Stimulated activated CD4-positive, alpha-beta T cell treated with anti-CD3 and anti-CD28 coated beads, Interleukin-2, amount 100 ng/mL, for 24 hours (primary cell): ENCODE results near the gene ARFGAP1.

ENCODE experiments used
- DNase-seq, 2 donors: peaks; one replicate each; pipeline ENCODE4 v3.0.0-alpha.2; 2020

The ARFGAP1 gene

DNA sequence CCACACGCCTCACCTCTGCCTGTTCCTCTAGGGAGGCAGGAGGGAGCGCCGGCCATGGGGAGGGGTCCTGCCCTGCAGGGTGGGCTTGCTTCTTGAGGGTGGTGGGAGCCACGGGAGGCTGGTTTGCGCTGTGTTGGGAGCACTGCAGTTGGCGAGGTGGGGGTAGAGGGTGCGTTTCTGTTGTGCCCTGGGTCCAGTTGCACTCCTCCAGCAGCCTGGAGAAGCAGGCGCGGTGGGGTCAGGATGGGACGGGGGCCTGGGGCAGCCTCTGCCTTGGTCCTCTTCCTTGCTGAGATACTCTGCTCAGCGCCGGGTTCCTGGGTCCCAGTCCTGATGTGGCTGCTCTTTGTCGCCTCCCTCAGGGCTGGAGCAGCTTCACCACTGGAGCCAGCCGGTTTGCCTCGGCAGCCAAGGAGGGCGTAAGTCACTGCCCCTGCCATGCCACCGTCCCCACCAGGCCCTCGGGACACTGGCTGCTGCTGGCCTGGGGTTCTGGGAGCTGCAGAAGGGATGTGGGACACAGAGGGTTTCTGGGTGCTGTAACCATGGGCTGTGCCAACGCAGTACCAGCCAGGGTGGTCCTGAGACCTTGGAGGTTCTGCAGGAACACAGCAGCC, 8.4 kb downstream of the ARFGAP1 start:
- no peak for DNase-seq

DNA sequence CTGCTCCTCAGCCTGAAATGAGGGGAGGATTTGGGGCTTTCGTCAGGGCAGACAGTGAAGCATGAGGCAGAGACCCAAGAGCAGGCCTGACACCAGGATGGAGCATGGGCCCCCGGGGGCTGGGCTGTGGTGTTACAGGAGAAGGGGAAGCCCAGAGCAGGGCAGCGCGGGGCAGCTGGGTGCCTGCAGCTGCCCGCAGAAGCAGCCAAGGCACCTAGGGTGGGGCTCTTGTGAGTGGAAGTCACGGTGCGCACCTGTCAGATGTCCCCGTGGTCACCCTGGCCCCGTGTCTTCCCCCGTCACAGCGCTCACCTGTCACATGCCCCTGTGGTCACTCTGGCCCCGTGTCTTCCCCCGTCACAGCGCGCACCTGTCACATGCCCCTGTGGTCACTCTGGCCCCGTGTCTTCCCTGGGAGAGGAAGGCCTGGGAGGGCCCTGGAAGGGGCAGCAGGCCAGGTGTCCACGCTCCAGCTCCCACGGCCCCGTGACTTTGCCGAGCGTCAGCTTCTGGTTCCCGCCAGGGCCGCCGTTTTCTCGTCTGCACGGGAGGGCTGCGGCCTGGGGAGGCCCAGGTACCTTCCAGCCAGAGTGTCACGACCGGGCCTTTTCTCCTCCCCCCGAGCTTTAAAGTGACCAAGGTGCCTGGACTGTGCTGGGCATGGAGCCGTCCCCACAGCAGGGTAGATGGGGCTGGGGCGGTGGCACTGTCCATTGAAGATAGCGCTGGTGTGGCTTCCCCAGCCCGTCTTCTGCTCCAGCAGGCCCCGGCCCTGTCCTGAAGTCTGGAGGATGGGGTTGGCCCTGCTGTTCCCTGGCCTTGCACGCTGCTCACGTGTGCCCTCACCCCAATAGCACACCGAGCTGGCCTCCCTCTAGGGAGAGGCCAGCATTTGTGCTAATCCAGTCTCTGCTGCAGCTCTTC, 9.4 kb downstream of the ARFGAP1 start:
- DNase-seq, result no peak

DNA sequence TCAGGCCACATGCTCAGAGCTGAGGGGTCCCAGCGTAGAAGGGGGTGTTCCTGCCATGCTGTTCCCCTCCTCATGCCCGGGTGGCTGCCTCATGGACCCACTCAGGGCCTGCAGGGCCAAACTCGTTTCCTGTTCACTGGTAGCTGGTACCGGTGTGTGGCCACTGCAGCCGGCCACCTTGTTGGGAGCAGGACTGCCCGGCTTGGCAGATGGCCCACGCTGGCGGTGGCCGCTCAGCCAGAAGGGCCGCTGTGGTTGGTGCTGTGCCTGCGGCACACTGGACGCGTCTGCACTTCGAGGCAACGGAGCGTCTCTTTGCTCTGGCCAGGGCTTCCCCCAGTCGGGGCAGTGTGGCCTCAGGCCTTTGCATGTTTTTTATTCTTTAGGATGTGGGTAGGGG, 10.3 kb downstream of the ARFGAP1 start:
- no peak for DNase-seq

DNA sequence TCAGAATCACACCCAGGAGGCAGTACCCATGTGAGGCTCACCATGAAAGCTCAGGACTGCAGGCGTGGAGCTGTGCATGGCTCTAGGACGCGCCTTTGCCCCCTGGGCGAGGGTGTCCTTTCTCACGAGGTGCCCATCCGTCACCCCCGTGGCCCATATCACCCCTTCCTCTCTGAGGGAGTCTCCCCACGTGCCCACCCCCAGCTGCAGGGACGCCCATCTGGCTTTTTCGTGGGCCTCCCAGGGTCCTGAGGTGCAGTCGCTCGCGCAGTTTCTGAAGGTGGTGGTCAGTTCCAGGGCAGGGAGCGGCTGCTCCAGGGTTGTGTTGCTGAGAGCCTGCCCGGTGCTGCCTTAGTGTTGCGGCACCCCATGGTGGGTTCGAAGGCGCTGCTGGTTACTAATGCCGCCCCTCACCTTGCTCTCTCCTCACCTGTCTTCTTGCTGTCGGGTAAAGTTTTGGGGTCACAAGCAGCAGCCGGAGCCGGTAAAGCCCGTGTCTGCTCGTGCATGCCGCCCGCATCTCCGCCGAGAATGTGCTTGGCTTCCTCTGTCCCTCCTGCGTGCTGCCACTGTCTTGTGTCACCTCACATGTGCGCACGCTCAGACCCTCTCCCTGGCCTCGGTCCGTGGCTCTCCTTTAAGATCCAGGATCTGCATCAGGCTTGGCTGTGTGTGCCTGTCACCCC, 10.9 kb downstream of the ARFGAP1 start:
- no peak for DNase-seq

DNA sequence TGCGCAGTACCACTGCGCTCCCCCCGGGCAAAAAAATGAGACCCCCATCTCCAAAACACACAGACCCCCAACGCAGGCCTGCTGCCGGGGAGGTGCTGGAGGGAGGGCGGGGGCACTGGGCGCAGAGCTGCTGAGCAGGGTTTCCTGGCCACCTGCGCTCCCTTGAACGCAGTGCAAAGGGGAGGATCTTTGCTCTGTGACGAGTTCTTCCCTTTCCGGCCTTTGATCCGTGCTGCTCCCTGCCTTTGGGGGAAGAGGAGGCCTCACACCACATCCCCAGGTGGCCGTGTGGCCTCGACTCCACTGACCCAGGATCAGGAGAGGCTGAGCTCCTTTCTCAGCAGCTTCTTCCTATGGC, 11.4 kb downstream of the ARFGAP1 start:
- no peak for DNase-seq

DNA sequence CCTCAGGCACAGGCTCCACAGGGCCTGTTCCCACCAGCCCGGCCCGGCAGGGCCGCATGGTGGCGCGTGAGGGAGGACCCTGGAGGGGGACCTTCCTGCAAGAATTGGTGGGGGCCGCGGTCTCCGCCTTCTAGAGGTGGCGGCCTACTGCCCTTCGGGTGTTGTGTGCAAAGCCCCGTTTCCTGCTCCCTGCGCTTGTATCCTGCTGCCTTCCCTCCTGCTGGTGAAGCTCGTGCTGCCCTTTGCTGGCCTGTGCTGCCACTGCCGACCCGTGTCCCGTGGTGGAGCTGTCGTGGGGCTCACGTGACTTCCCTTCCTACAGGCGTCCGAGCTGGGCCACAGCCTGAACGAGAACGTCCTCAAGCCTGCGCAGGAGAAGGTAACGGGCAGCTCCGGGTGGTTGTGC, 11.9 kb downstream of the ARFGAP1 start:
- no peak for DNase-seq

DNA sequence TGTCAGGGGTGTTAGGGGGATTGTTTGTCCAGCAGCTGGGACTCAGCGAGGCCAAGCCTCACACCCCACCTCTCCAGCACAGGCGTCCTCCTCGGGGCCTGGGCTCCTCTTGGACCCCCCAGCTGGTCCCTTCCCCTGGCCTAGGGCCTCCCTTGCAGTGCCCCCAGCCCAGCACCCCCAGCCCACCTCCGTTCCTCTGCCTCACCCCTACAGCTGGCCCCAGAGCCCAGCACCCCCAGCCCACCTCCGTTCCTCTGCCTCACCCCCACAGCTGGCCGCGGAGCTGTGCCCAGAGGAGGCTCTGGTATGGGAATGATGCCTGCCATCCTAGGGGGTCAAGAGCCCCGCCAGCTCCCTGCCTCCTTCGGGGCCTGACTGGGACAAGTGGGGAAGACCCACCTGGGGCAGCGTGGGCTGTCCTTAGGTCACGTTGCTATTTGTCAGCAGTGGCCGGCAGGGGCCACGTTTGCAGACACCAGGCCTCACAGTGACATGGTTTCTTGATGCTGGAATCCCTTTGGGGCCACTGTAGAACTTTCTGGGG, 12.4 kb downstream of the ARFGAP1 start:
- DNase-seq, result no peak

DNA sequence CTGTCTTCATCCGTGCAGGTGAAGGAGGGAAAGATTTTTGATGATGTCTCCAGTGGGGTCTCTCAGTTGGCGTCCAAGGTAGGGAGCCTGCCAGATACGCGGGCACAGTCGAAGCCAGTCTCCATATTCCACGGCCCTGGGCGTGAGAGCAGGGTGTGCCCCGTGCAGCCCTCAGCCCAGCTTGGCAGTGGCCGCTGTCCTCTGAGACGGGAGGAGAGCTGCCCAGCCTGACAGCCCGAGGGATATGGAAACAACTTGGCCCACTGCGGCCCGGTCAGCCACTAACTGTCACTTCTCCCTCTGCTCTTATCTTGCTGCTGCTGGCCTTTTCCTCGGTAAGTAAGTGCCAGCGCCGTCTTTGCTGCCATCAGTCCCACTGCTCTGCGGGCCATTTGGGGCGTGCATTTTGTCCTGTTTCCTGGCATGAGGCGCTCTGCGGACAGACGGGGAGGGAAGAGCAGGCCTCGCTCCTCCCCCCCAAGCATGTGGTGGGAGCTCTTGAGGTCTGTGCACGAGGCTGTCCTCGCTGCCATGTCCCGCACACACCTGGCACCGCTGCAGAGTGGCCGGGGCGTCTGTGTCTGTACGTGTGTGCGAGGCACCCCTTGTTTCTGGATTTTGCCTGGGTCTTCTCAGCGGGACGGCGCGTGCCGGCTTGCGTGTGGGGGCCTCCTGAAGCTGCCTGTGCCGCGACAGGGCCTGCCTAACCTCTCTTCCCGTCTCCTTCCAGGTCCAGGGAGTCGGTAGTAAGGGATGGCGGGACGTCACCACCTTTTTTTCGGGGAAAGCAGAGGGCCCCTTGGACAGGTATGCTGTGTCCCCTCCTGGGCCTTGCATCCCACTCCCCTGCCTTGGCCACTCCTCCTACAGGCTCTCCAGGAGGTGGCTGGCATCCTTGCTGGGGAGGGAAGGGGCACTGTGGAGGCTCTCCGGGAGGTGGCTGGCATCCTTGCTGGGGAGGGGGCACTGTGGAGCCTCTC, 13.3 kb downstream of the ARFGAP1 start:
- no peak for DNase-seq

DNA sequence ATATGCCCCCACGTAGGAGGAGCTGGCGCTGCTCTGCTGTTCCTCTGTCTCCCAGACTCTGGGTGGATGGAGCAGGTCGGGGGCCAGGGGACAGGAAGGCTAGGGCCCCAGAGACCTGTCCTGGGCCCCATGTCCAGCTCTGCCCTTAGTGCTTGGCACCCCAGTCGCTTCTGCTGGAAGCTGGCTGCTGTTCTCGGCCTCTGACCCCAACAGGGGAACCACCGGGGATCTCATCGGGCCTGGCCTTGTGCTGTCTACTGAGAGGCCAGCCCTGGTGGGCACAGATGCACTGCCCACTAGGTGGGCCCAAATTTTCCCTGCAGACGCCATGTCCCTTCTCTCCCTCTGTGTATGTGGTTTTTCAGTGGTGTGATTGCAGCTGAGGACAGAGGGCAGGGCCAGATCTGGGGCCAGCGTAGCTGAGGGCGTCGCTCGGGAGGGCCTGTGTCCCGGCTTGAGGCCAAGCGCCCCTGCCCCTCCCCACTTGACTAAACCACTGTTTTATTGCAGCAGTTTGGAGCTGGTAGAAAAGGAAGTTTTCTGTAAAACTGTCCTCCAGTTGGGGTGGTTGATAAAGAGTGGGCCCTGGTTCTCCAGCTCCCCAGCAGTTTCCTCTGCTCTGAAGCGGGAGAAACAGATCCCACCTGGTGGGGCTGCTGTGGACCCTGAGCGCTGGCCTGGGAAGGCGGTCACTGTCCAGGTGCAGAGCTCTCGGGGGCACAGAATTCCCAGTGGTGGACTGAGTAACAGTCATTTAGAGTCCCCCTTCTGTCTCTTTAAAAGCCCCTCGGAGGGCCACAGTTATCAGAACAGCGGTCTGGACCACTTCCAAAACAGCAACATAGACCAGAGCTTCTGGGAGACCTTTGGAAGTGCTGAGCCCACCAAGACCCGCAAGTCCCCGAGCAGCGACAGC, 14.4 kb downstream of the ARFGAP1 start:
- no peak for DNase-seq

DNA sequence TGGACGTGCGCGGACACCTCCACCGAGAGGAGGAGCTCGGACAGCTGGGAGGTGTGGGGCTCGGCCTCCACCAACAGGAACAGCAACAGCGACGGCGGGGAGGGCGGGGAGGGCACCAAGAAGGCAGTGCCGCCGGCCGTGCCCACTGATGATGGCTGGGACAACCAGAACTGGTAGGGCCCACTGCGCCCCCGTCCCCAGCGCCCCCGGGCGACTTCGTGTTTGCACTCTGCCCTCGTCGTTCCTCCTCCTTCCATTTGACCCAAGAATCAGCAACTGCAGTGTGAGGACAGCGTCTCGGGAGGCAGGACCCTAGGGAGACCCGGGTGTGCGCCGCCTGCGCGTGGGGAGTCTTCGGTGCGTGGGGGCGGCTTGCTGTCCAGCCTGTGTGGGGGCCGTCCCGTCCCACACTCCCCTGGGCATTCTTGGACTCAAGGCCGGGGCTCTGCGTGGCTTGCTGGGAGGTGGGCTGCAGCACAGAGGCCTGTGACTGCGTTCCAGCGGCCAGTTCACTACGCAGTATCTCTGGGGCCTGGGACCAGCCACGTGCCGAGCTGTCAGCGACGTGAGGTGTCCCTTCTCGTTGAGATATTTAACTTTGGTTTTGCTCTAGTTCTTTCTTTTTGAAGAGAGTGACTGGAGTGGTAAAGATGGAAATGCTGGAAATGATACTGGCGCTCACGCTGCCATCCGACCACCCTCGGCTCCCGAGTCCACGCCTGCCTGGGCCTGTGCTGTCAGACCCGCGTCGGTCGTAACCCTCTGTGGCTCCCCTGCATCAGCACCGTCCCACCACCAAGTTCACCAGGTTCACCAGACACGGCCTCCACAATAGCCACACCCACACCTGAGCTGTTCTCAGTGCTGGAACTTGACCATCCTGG, 15.3 kb downstream of the ARFGAP1 start:
- DNase-seq, result no peak

DNA sequence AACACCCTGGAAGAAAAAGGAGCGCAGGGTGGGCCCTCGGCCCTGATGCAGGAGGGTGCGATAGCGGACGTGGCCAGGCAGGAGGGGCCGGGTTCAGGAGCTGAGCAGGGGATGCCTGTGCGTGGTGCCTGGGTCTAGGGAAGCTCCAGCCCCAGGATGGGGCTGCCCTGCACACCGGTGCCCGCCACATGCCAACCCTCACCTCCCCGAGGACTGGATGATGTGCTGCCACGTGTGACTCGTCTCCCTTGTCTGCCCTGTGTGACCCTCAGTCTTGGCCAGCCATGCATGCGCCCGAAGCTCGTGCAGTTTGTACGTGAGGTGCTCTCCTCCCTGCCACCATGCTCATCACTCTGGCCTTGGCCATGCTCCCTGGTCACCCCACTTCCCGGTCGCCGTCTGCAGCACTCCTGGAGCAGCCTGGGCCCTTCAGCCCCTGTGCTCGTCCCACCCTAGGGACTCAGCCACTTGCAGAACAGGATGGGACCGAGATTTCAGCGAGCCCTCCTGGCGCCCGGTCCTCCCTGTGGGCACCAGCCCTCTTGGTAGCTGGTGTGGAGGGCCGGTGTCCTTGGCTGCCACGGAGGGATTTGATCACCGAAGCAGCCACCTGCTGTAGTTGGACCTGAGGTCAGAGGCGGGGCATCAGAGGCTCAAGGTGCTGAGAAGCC, 16.1 kb downstream of the ARFGAP1 start:
- DNase-seq, result no peak

DNA sequence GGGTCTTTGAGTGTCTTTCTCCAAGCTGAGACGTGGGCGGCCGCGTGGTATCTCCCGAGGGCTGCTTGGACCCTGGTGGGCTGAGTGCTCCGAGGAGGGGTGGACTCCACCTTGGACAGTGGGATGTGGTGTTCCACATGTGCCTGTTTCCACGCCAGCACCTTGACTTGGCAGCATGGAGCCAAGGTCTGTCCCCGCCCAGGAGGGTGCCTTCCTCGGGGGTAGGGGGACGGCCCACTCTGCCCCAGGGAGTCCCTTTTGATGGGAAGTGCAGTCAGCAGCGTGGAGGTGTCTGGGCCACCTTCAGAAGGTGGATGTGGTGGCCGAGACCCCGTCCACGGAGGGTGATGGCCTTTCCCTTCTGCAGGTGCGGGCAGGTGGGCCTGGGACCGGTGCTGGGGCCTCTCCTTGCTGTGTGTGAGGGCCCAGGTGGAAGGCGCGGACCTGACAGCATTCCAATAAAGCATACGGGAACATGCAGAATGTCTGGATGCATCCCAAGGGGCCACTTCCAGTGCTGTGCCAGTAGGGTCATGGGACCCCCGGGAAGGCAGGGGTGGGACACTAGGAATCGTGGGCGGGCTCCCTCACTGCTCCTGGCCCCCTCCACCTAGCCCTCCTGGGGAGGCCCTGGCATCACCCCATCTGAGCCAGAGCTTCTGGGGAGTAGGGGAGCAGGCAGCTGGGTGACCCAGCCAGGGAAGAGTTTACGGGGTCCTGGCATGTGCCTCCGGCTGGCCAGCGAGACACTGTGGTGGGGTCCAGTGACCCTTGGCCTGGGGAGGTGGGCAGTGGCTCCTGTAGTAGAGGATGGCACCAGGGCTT, 16.9 kb downstream of the ARFGAP1 start:
- no peak for DNase-seq

DNA sequence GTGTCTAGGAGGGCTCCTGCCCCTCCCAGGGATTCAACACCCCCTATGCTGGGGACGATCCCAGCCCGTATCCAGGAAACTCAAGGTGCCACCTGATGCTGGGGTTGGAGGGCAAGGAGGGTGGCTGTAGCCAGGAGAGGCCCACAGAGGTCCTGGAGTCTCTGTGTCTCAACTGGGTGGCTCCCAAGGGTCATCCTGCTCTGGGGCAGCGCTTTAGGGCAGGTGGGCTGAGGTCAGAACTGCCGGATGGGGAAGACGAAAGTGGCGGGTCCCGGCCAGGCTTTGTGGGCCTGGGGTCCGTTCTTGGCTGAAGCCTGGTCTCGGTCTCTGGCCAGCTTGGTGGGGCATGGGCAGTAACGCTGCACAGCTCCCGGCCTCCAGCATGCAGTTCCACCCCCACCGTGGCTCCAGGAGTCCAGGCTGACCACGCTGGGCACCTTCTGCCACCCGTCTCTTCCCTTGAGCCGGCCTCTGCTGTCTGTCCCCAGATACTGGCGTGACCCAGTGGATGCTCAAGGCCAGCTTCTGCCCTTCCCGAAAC, 17.6 kb downstream of the ARFGAP1 start:
- no peak for DNase-seq

DNA sequence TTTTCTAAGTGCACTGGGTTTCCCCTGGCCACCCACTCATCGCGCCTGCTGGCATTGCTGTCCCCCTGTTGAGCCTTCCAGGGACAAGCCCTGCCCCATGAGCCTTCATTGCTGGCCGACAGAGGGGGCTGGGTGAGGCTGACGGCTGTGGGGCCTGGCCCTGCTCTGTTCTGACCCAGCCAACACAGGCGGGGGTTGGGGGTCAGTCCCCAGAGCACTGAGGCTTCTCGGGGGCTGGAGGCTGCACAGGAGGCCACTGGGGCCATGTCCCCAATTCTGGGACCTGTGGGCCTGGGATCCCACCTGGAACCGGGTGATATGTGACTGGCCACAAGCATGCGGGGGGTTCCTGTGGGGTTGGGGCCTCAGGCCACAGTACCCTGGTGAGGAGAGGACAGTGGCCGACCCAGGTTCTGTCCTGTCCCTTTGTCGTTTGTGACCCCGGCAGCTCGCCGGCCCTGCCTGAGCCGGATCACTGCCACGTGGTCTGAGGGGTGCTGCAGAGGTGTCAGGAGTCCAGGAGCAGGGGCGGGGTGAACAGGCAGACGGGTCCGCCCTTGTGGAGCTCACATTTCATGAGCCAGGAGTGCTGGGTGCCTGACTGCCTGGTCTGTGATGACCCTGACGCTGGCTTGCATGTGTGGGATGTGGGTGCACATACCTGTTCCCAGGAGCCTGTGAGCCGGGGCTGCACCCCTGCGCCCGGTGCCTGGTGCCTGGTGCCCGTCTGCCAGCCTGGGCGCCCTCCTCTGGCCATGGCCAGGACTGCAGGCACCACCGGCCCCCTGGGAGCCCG, 18.3 kb downstream of the ARFGAP1 start:
- DNase-seq, result peak; percentile 75 to 79

DNA sequence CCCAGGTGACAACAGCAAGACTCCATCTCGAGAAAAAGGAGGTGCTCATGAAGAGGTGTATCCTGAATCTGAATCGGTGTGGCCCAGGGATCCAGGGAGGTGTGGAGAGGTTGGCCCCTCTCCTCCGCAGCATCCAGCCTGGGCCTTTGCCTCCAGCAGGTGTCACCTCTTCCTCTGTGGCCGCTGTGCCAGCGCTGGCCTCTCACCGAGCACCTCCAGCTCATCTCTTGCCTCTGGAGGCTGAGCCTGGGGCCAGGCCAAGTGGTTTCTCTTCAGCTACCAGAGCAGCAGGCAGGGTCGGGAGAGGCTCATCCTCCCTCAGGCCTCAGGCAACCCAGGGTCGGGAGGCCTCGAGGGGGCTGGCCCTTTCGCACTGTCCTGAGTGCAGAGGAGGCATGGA, 19.2 kb downstream of the ARFGAP1 start:
- DNase-seq, result no peak

DNA sequence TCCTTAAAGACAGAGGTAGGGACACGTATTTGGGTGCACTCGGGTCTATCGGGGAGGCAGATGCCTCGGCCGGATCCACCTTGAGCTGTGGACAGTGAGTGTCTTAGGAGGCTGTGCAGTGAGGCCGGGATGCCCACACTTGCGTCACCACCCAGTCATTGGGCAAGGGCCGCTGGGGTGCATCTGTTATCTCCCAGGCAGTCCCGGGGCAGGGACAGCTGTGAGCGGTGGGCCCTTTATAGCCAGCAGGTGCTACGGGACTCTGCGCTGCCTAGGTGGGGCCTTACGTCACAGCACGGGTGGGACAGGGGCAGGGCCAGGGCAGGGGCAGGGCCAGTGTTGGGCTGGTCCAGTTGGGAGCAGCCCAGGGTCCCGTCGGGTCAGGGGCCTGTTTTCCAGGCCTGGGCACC, 19.7 kb downstream of the ARFGAP1 start:
- no peak for DNase-seq

DNA sequence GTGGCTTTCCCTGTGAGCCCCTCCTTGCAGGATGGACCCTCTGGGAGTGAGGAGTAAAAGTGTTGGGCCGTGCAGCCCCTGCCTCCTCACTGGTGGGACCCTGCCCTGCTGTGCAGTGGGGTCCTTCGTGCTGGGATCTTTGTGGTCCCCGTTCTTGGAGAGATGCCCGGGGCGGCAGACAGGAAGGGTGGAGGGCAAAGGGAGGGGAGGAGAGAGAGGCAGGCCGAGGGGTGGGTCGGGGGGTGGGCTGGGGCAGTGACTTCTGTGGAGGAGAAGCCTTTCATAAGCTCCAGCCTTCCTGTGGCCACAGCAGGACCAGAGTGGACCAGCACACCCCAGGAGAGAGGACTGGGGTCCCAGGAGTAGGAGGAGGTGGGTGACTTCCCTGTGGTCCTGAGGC, 20.3 kb downstream of the ARFGAP1 start, which contains the start of gene COL20A1:
Gene COL20A1 (plus strand): TSS at position 283 of the 400 bp plus-strand sequence. CDS start 1,922 bp downstream, outside the sequence.
- no peak for DNase-seq
